ENCODE measurements around the gene NUP93. TPM values are rescaled to one million over a fixed set of nuclear protein-coding genes. Genes with fewer than 3 reads are reported as not detected.

The NUP93 gene
- total RNA-seq, 2 experiments from 2014 or later: 129 to 143 TPM

Small RNA genes within 50 kb of the gene (microRNA-seq; reads per million reads assigned to microRNA genes)
- 5.7 reads per million, percentile 7 among the genes with 10 or more reads in this experiment for gene MIR138-2

Other genes starting within 250 kb of the NUP93 start
- 1 to 10 TPM; 8.4 to 9.6 TPM for gene BBS2, start 210.1 kb upstream of the NUP93 start, total RNA-seq
- gene MT4, start 165.1 kb upstream of the NUP93 start, total RNA-seq: not detected
- gene MT3, start 140.6 kb upstream of the NUP93 start, total RNA-seq: 1 to 10 TPM; 6.2 to 7.5 TPM
- gene MT2A, start 121.5 kb upstream of the NUP93 start, total RNA-seq: 100 to 1,000 TPM; 186 to 210 TPM
- gene MT1E, start 104.3 kb upstream of the NUP93 start, total RNA-seq: 10 to 100 TPM; 65.0 to 74.8 TPM
- gene MT1M, start 97.5 kb upstream of the NUP93 start, total RNA-seq: not detected
- gene MT1A, start 91.5 kb upstream of the NUP93 start, total RNA-seq: not detected
- gene MT1B, start 78.2 kb upstream of the NUP93 start, total RNA-seq: not detected
- gene MT1F, start 72.2 kb upstream of the NUP93 start, total RNA-seq: 10 to 100 TPM; 25.8 to 28.0 TPM
- gene MT1G, start 62.1 kb upstream of the NUP93 start, total RNA-seq: 10 to 100 TPM; 30.6 to 36.2 TPM
- gene MT1H, start 60.3 kb upstream of the NUP93 start, total RNA-seq: 1 to 10 TPM in 1 of 2 experiments, under 1 TPM in 1; 0.84 to 1.9 TPM
- gene MT1X, start 47.7 kb upstream of the NUP93 start, total RNA-seq: 10 to 100 TPM; 85.3 to 86.0 TPM
- not detected for gene SLC12A3, start 135.1 kb downstream of the NUP93 start, total RNA-seq
- gene HERPUD1, start 202.0 kb downstream of the NUP93 start, total RNA-seq: 10 to 100 TPM; 88.2 to 95.2 TPM
- gene CETP, start 231.8 kb downstream of the NUP93 start, total RNA-seq: not detected

Measured in activated CD8-positive, alpha-beta T cell treated with anti-CD3 and anti-CD28 coated beads, Interleukin-2, amount 10 ng/mL, durations not matched to agents 7 days and 5 days (primary cell).